HepG2 (cell line): Measurements from ENCODE around the gene SCGB1D4. TPM values are rescaled to one million over a fixed set of nuclear protein-coding genes. Genes with fewer than 3 reads are reported as not detected.
A peak's percentile ranks its signal among the peaks of the same experiment; 100 is the strongest.

ENCODE experiments used
- BCL3 ChIP-seq: sonication (generic); formaldehyde crosslinking; IDR thresholded peaks from 2 replicates; pipeline ENCODE4 v1.5.1; 2020; ENCODE audit warnings: mild to moderate bottlenecking, missing genetic modification reagents, moderate library complexity
- BORCS8-MEF2B ChIP-seq: sonication (generic); formaldehyde crosslinking; IDR thresholded peaks from 2 replicates; pipeline ENCODE4 v1.8.0; 2022; ENCODE audit warnings: mild to moderate bottlenecking, missing genetic modification reagents
- CENPT ChIP-seq: sonication (generic); formaldehyde crosslinking; IDR thresholded peaks from 2 replicates; pipeline ENCODE4 v1.8.0; 2022; ENCODE audit warnings: low read depth, mild to moderate bottlenecking, moderate library complexity, missing genetic modification reagents
- DBP ChIP-seq: sonication (generic); formaldehyde crosslinking; IDR thresholded peaks from 2 replicates; pipeline ENCODE4 v1.4.0; 2020; ENCODE audit warnings: missing genetic modification reagents; ENCODE audit errors: not compliant biosample characterization
- DNMT3B ChIP-seq: conservative IDR thresholded peaks from 2 replicates; pipeline ENCODE4 v1.6.1; 2016; ENCODE audit warnings: missing biosample characterization, control low read depth
- ESRRA ChIP-seq: sonication (generic); formaldehyde crosslinking; IDR thresholded peaks from 2 replicates; pipeline ENCODE4 v1.5.1; 2020; ENCODE audit warnings: mild to moderate bottlenecking, low read depth, missing genetic modification reagents
- GMEB1 ChIP-seq: sonication (generic); formaldehyde crosslinking; IDR thresholded peaks from 2 replicates; pipeline ENCODE4 v1.5.1; 2020; ENCODE audit warnings: missing genetic modification reagents, mild to moderate bottlenecking, borderline replicate concordance
- HMGXB4 ChIP-seq, 2 experiments: sonication (generic) in 1 of 2; formaldehyde crosslinking in 1 of 2; IDR thresholded peaks; 2 replicates each; pipeline versions ENCODE4 v1.4.0 to v1.6.1; 2018 to 2020; ENCODE audit warnings: missing genetic modification reagents in 2 of 2, borderline replicate concordance in 1 of 2, low read depth in 1 of 2, mild to moderate bottlenecking in 1 of 2, missing biosample characterization in 1 of 2
- JUND ChIP-seq: sonication (generic); formaldehyde crosslinking; IDR thresholded peaks from 2 replicates; pipeline ENCODE4 v1.8.0; 2022; ENCODE audit warnings: mild to moderate bottlenecking, missing genetic modification reagents
- KAT7 ChIP-seq: IDR thresholded peaks from 2 replicates; pipeline ENCODE4 v1.6.1; 2018; ENCODE audit warnings: borderline replicate concordance, missing compliant biosample characterization
- SMAD3 ChIP-seq: sonication (generic); formaldehyde crosslinking; IDR thresholded peaks from 2 replicates; pipeline ENCODE4 v1.4.0; 2020; ENCODE audit warnings: missing genetic modification reagents
- TEAD2 ChIP-seq: sonication (generic); formaldehyde crosslinking; IDR thresholded peaks from 2 replicates; pipeline ENCODE4 v1.9.0; 2021; ENCODE audit warnings: missing genetic modification reagents
- TFDP2 ChIP-seq: sonication (generic); formaldehyde crosslinking; IDR thresholded peaks from 2 replicates; pipeline ENCODE4 v1.4.0; 2020; ENCODE audit warnings: missing genetic modification reagents
- UBTF ChIP-seq: sonication (generic); formaldehyde crosslinking; IDR thresholded peaks from 2 replicates; pipeline ENCODE4 v1.4.0; 2020; ENCODE audit warnings: mild to moderate bottlenecking, missing genetic modification reagents
- ZNF30 ChIP-seq: sonication (generic); formaldehyde crosslinking; IDR thresholded peaks from 2 replicates; pipeline ENCODE4 v1.5.0; 2020; ENCODE audit warnings: mild to moderate bottlenecking, missing genetic modification reagents
- ZNF501 ChIP-seq: sonication (generic); formaldehyde crosslinking; IDR thresholded peaks from 2 replicates; pipeline ENCODE4 v1.5.1; 2020; ENCODE audit warnings: mild to moderate bottlenecking, moderate library complexity, missing genetic modification reagents
- ZNF557 ChIP-seq: sonication (generic); formaldehyde crosslinking; IDR thresholded peaks from 2 replicates; pipeline ENCODE4 v1.4.0; 2020; ENCODE audit warnings: missing genetic modification reagents
- ZNF737 ChIP-seq: sonication (generic); formaldehyde crosslinking; IDR thresholded peaks from 2 replicates; pipeline ENCODE4 v1.5.0; 2020; ENCODE audit warnings: missing genetic modification reagents, mild to moderate bottlenecking, borderline replicate concordance
- polyA plus RNA-seq, 8 experiments: library from polyadenylated mRNA; depleted of rRNA in 3 of 8; stranded (reverse) in 7 of 8; unstranded in 1 of 8; fragments of >200 nt; fragmentation: Illumina TruSeq in 4 of 8; extraction: Trizol in 4 of 8; gene quantifications; 2 replicates each; pipeline versions ENCODE4 v1.2.1 to v1.2.3, GENCODE V29; 2011 to 2016; ENCODE audit warnings: low read depth in 4 of 8, missing spikeins in 1 of 8, mixed read lengths in 1 of 8; ENCODE audit not compliant: insufficient read depth in 1 of 8
- total RNA-seq, 5 experiments: library from RNA; depleted of rRNA; stranded (reverse); fragments of >200 nt; fragmentation: Illumina TruSeq; extraction: Trizol; gene quantifications; 2 replicates each; pipeline ENCODE4 v1.2.3, GENCODE V29; 2016; ENCODE audit warnings: low read depth in 1 of 5

Gene SCGB1D4
- total and polyA plus RNA-seq, 2 of the 13 experiments (the other 11 are each of a cell fraction or from before 2014, with no cell fraction given) = not detected

- TF ChIP-seq BCL3 (no peak; the same call in 1 of the 2 replicates), CENPT (CRISPR knock-in tag) (0 out of 2 replicates have a peak, but pooled peaks have one; percentile 72), ZNF557 (CRISPR knock-in tag) (no peak), ZNF737 (0 out of 2 replicates have a peak, but pooled peaks have one; percentile 19), ZNF30 (CRISPR knock-in tag) (0 out of 2 replicates have a peak, but pooled peaks have one; percentile 35), UBTF (peak; percentile 82), ZNF501 (CRISPR knock-in tag) (peak; percentile 44; the same call in 1 of the 2 replicates), GMEB1 (0 out of 2 replicates have a peak, but pooled peaks have one; percentile 15), ESRRA (CRISPR knock-in tag) (peak; percentile 4; the same call in 1 of the 2 replicates), TEAD2 (CRISPR knock-in tag) (no peak), HMGXB4 (CRISPR knock-in tag; IDR thresholded peaks at IDR 0.05; ENCODE audit: borderline replicate concordance in 1 of 2, low read depth in 1 of 2) (no peak; a peak in 1 of 4 replicates), KAT7 (CRISPR knock-in tag) (0 out of 2 replicates have a peak, but pooled peaks have one; percentile 24), TFDP2 (CRISPR knock-in tag) (peak; percentile 85), SMAD3 (CRISPR knock-in tag) (no peak), BORCS8-MEF2B (0 out of 2 replicates have a peak, but pooled peaks have one; percentile 44), DBP (CRISPR knock-in tag) (peak; percentile 65), DNMT3B (CRISPR knock-in tag) (no peak), JUND (0 out of 2 replicates have a peak, but pooled peaks have one; percentile 4)
Observed at GRCh38 chr11:62337303-62338181, 38.7 kb upstream of the SCGB1D4 start, which contains the start of gene ASRGL1 (continued).
